ENCODE measurements around the gene CPXM1. TPM values are rescaled to one million over a fixed set of nuclear protein-coding genes. Genes with fewer than 3 reads are reported as not detected.

Gene CPXM1
- total and polyA plus RNA-seq, 2 experiments from 2014 or later = 57.8 to 66.3 TPM

DNA sequence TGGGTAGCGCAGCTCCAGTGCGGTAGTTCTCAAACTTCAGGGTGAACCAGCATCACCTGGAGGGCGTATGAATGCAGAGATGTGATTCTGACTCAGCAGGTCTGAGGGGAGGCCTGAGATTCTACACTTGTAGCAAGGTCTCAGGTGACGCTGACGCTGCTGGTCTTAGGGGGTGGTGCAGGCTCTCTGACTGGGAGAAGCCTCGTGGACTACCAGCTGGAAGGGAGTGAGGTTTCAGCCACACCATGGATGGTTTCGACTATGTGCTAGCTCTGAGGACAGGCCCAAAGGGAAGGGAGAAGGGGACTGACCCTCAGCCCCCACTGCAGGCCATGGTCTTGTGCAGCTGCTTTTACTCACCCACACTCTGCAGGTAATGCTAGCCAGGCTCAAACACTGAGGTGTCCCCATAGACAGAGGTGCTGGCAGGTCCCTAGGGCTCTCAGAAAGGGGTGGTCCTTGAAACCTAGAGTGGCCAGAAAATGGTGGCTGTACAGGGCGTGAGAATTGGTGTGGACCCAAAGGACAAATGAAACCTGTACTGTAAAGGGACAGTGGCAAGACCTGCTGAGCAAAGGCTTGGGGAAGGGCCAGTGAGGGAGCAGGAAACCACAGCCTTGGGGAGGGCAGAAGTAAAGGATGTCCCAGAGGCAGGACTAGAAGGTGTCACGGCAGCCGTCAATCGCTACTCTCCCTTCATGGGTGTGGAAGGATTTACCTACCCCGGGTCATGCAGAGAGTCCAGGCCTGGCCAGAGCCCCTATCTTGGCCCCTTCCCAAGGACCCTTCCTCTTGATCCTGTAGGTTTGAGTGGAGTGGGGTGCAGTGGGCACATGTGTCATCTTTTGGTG is 55.1 kb downstream of the CPXM1 start:
- DNase-seq (ENCODE audit: low spot score) = no peak
- H3K79me2 ChIP-seq = no peaks in the 10 kb centered on the region
- H3K4me3 ChIP-seq = no peak overlapping the region
- no peaks in the 10 kb centered on the region for H3K9me2 ChIP-seq (replicated peaks; ENCODE audit: insufficient read depth)
- TF ChIP-seq EZH2phosphoT487 (IDR thresholded peaks at IDR 0.05; ENCODE audit: low read depth, severe bottlenecking, unreplicated experiment) (no peak), CTCF (IDR thresholded peaks at IDR 0.05; ENCODE audit: poor library complexity) (no peak), EZH2 (IDR thresholded peaks at IDR 0.05; ENCODE audit: borderline replicate concordance) (no peak)
- H3K4me1 ChIP-seq (ENCODE audit: insufficient read depth) = peaks cover 3% of the 10 kb centered on the region
- H3K9me3 ChIP-seq (ENCODE audit: low read depth) = no peaks in the 10 kb centered on the region
- 84% methylated on average over 12 of the region's 12 CpGs for WGBS (ENCODE audit: low lambda C conversion rate, missing lambda C conversion rate)
- no peak overlapping the region for H2AFZ ChIP-seq
- H3K4me2 ChIP-seq = no peak overlapping the region
- no peaks in the 10 kb centered on the region for H4K20me1 ChIP-seq (ENCODE audit: insufficient read depth, poor library complexity, severe bottlenecking)
- peaks cover 33% of the 10 kb centered on the region for H3K27me3 ChIP-seq
- H3K27ac ChIP-seq = no peak overlapping the region
- no peaks in the 10 kb centered on the region for H3K36me3 ChIP-seq (replicated peaks; ENCODE audit: insufficient read depth, low read depth)

Other genes with a start within 250 kb of the CPXM1 start
- gene NOP56, start 148.0 kb downstream of the CPXM1 start, total RNA-seq = 102 TPM in 2 replicates
- gene NOP56, start 148.0 kb downstream of the CPXM1 start, polyA plus RNA-seq = 190 and 192 TPM in 2 replicates
- 91.4 and 93.8 TPM in 2 replicates for gene IDH3B, start 136.4 kb downstream of the CPXM1 start, total RNA-seq
- 91.1 and 128 TPM in 2 replicates for gene IDH3B, start 136.4 kb downstream of the CPXM1 start, polyA plus RNA-seq
- gene EBF4, start 107.8 kb downstream of the CPXM1 start, total RNA-seq = 10.7 and 11.6 TPM in 2 replicates
- 17.9 and 27.1 TPM in 2 replicates for gene EBF4, start 107.8 kb downstream of the CPXM1 start, polyA plus RNA-seq
- gene C20orf141, start 14.4 kb upstream of the CPXM1 start, total RNA-seq = not detected in 2 replicates
- 0.68 TPM in 1 of 2 replicates, not detected in the other for gene C20orf141, start 14.4 kb upstream of the CPXM1 start, polyA plus RNA-seq
- gene TMEM239, start 15.7 kb upstream of the CPXM1 start, total RNA-seq = not detected in 2 replicates
- gene TMEM239, start 15.7 kb upstream of the CPXM1 start, polyA plus RNA-seq = not detected in 2 replicates
- gene PCED1A, start 40.0 kb upstream of the CPXM1 start, total RNA-seq = 36.8 and 43.0 TPM in 2 replicates
- 41.2 and 54.2 TPM in 2 replicates for gene PCED1A, start 40.0 kb upstream of the CPXM1 start, polyA plus RNA-seq
- gene VPS16, start 40.1 kb upstream of the CPXM1 start, total RNA-seq = 28.5 and 34.6 TPM in 2 replicates
- 38.1 and 42.9 TPM in 2 replicates for gene VPS16, start 40.1 kb upstream of the CPXM1 start, polyA plus RNA-seq
- gene PTPRA, start 72.9 kb upstream of the CPXM1 start, total RNA-seq = 51.8 and 54.7 TPM in 2 replicates
- 36.7 and 45.1 TPM in 2 replicates for gene PTPRA, start 72.9 kb upstream of the CPXM1 start, polyA plus RNA-seq
- gene GNRH2, start 243.0 kb upstream of the CPXM1 start, total RNA-seq = 27.0 and 33.8 TPM in 2 replicates
- 93.8 and 131 TPM in 2 replicates for gene GNRH2, start 243.0 kb upstream of the CPXM1 start, polyA plus RNA-seq
- 84.4 and 89.2 TPM in 2 replicates for gene MRPS26, start 245.4 kb upstream of the CPXM1 start, total RNA-seq
- gene MRPS26, start 245.4 kb upstream of the CPXM1 start, polyA plus RNA-seq = 150 and 174 TPM in 2 replicates

Measured in hepatocyte (in vitro differentiated cells).